SU-DHL-6 (cell line): ENCODE results near the gene GRIK4.

Experiments
- H2AFZ ChIP-seq: fragments of 200-600 bp; sonication (generic); 2 replicates; pipeline ENCODE4 v1.6.1; 2014; ENCODE audit warnings: low read depth, mild to moderate bottlenecking, moderate library complexity, mixed read lengths, antibody characterized with exemption, low read length; ENCODE audit not compliant: severe bottlenecking
- H3F3A ChIP-seq: fragments of 200-600 bp; shearing (Covaris generic); 2 replicates; pipeline ENCODE4 v1.6.0; 2016; ENCODE audit warnings: antibody characterized with exemption, mild to moderate bottlenecking; ENCODE audit not compliant: insufficient read depth
- H3K27ac ChIP-seq: fragments of 200-600 bp; sonication (generic); 2 replicates; pipeline ENCODE4 v1.5.1; 2016; ENCODE audit warnings: low read depth, mild to moderate bottlenecking, low read length, moderate library complexity, mixed read lengths
- H3K27me3 ChIP-seq: fragments of 200-600 bp; sonication (generic), shearing (Covaris generic); 2 replicates; pipeline ENCODE4 v1.6.0; 2014; ENCODE audit warnings: mild to moderate bottlenecking, low read length
- H3K36me3 ChIP-seq: fragments of 200-600 bp; sonication (generic); 2 replicates; pipeline ENCODE4 v1.6.1; 2014; ENCODE audit warnings: mild to moderate bottlenecking, low read length, mixed read lengths
- H3K4me2 ChIP-seq: fragments of 300-600, 200-600 bp; shearing (Covaris generic), sonication (generic); 2 replicates; pipeline ENCODE4 v1.6.0; 2014; ENCODE audit warnings: low read length, low read depth, mild to moderate bottlenecking; ENCODE audit not compliant: poor library complexity, severe bottlenecking
- H3K4me3 ChIP-seq: fragments of 200-600 bp; sonication (generic); 2 replicates; pipeline ENCODE4 v1.5.1; 2014; ENCODE audit warnings: antibody characterized with exemption, low read length, mild to moderate bottlenecking, mixed read lengths; ENCODE audit not compliant: insufficient read depth, poor library complexity, severe bottlenecking
- H3K79me2 ChIP-seq: fragments of 200-600 bp; sonication (generic); 2 replicates; pipeline ENCODE4 v1.6.1; 2014; ENCODE audit warnings: mild to moderate bottlenecking, low read length, moderate library complexity; ENCODE audit not compliant: insufficient read depth
- H3K9ac ChIP-seq: fragments of 200-600 bp; sonication (generic); 2 replicates; pipeline ENCODE4 v1.7.0; 2014; ENCODE audit warnings: mild to moderate bottlenecking, low read length
- H3K9me2 ChIP-seq: fragments of 200-600 bp; sonication (generic); replicated peaks from 2 replicates; pipeline ENCODE4 v1.6.1; 2014; ENCODE audit warnings: low read length; ENCODE audit not compliant: insufficient read depth
- H3K9me3 ChIP-seq: fragments of 200-600 bp; sonication (generic); 2 replicates; pipeline ENCODE4 v1.6.1; 2014; ENCODE audit warnings: low read length, mixed read lengths; ENCODE audit not compliant: insufficient read depth
- H4K20me1 ChIP-seq: fragments of 200-600 bp; sonication (generic); 2 replicates; pipeline ENCODE4 v1.6.1; 2014; ENCODE audit warnings: low read depth, mild to moderate bottlenecking, antibody characterized with exemption, low read length, moderate library complexity, mixed read lengths
- EZH2phosphoT487 ChIP-seq: fragments of 200-600 bp; sonication (generic), shearing (Covaris generic); conservative IDR thresholded peaks from 2 replicates; pipeline ENCODE4 v1.6.1; 2018; ENCODE audit warnings: mild to moderate bottlenecking, antibody characterized with exemption, low read length, moderate library complexity, mixed read lengths
- TF ChIP-seq, protein P1 (sequence below): fragments of 200-600 bp; sonication (generic); IDR thresholded peaks from one replicate; pipeline ENCODE4 v1.5.1; 2017; ENCODE audit warnings: antibody characterized with exemption, mild to moderate bottlenecking, low read length, moderate library complexity; ENCODE audit not compliant: insufficient read depth, poor library complexity, severe bottlenecking

GRIK4 gene

DNA sequence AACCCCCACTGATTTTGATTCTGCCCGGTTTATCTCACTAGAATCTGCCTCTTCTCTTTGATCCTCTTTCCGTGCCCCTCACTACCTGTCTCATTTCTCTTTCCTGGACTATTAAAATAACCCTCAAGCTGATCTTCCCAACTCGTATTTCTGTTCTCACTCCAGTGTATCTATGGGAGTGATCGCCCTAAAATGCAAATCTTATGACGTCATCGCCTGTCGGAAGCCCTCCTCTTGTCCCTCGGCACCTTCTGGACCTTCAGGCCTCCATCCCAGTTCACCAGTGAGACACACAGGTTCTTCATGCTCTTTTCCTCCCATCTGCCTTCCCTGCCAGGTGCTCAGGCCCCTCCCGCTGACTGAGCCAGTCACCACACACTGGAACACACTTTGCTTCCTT, 277.8 kb downstream of the GRIK4 start:
- no peak overlapping the region for H2AFZ ChIP-seq

GRCh38 chr11:120792306-120792705, 280.8 kb downstream of the GRIK4 start:
- H3K27me3 ChIP-seq: no peaks in the 10 kb centered on the region
- H3K9me3 ChIP-seq: no peaks in the 10 kb centered on the region
- no peaks in the 10 kb centered on the region for H3K79me2 ChIP-seq
- no peak overlapping the region for H3K27ac ChIP-seq
- H2AFZ ChIP-seq: no peak overlapping the region
- H3F3A ChIP-seq: no peaks in the 10 kb centered on the region
- H3K36me3 ChIP-seq: no peaks in the 10 kb centered on the region
- no peaks in the 10 kb centered on the region for H3K9me2 ChIP-seq
- H3K4me3 ChIP-seq: no peak overlapping the region
- no peak overlapping the region for H3K4me2 ChIP-seq
- TF ChIP-seq, protein P1, sequence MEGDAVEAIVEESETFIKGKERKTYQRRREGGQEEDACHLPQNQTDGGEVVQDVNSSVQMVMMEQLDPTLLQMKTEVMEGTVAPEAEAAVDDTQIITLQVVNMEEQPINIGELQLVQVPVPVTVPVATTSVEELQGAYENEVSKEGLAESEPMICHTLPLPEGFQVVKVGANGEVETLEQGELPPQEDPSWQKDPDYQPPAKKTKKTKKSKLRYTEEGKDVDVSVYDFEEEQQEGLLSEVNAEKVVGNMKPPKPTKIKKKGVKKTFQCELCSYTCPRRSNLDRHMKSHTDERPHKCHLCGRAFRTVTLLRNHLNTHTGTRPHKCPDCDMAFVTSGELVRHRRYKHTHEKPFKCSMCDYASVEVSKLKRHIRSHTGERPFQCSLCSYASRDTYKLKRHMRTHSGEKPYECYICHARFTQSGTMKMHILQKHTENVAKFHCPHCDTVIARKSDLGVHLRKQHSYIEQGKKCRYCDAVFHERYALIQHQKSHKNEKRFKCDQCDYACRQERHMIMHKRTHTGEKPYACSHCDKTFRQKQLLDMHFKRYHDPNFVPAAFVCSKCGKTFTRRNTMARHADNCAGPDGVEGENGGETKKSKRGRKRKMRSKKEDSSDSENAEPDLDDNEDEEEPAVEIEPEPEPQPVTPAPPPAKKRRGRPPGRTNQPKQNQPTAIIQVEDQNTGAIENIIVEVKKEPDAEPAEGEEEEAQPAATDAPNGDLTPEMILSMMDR: no peak
- H4K20me1 ChIP-seq: no peaks in the 10 kb centered on the region
- H3K9ac ChIP-seq: no peak overlapping the region

More for the DNA sequence above, 277.8 kb downstream of the GRIK4 start:
- H3K27ac ChIP-seq: no peak overlapping the region
- no peak for TF ChIP-seq EZH2phosphoT487
- TF ChIP-seq, protein P1: no peak
- H3K36me3 ChIP-seq: no peaks in the 10 kb centered on the region
- H3K9ac ChIP-seq: no peak overlapping the region
- no peaks in the 10 kb centered on the region for H3K27me3 ChIP-seq
- H3K9me2 ChIP-seq: no peaks in the 10 kb centered on the region
- no peaks in the 10 kb centered on the region for H3K79me2 ChIP-seq
- no peaks in the 10 kb centered on the region for H3F3A ChIP-seq
- no peaks in the 10 kb centered on the region for H4K20me1 ChIP-seq
- no peak overlapping the region for H3K4me3 ChIP-seq
- no peak overlapping the region for H3K4me2 ChIP-seq
- H3K9me3 ChIP-seq: no peaks in the 10 kb centered on the region

- Histone ChIP-seq H3K9ac (no peak overlapping the region), H3K4me2 (no peak overlapping the region), H3K27ac (no peak overlapping the region), H3K4me3 (no peak overlapping the region), H2AFZ (no peak overlapping the region), H4K20me1 (no peaks in the 10 kb centered on the region), H3K36me3 (no peaks in the 10 kb centered on the region), H3K9me3 (no peaks in the 10 kb centered on the region), H3K79me2 (no peaks in the 10 kb centered on the region), H3K9me2 (no peaks in the 10 kb centered on the region), H3F3A (no peaks in the 10 kb centered on the region), H3K27me3 (no peaks in the 10 kb centered on the region)
- TF ChIP-seq, protein P1: no peak
- no peak for TF ChIP-seq EZH2phosphoT487
Measured at GRCh38 chr11:120793150-120793549, 281.6 kb downstream of the GRIK4 start.
